ENCODE measurements around the gene PGGHG. TPM values are rescaled to one million over a fixed set of nuclear protein-coding genes. Genes with fewer than 3 reads are reported as not detected.

PGGHG gene
- total RNA-seq, result 3.3 and 9.6 TPM in 2 replicates

GRCh38 chr11:288478-289397 lies at the start of gene PGGHG:
Gene PGGHG (plus strand): TSS chr11:289126. CDS start chr11:289817, 691 bp downstream.

GRCh38 chr11:278001-278951 lies 10.7 kb upstream of the PGGHG start, which contains the start of gene NLRP6:
Gene NLRP6 (plus strand): TSS chr11:278407. CDS start chr11:278570, 163 bp downstream.

GRCh38 chr11:299081-299891 lies 10.4 kb downstream of the PGGHG start, which contains the start of gene IFITM5:
Gene IFITM5 (minus strand): TSS chr11:299526. CDS start chr11:299490, 36 bp downstream.

GRCh38 chr11:307766-308708 lies 19.1 kb downstream of the PGGHG start, which contains the start of gene IFITM2:
Gene IFITM2 (plus strand): TSS chr11:307816. CDS start chr11:308193, 377 bp downstream.

GRCh38 chr11:313787-314553 lies 25.0 kb downstream of the PGGHG start, which contains the start of gene IFITM1:
Gene IFITM1 (plus strand): TSS chr11:314040. CDS start chr11:314171, 131 bp downstream.

Other genes starting within 250 kb of the PGGHG start
- not detected in 2 replicates for gene SCGB1C1, start 96.0 kb upstream of the PGGHG start, total RNA-seq
- 16.6 and 19.0 TPM in 2 replicates for gene BET1L, start 81.7 kb upstream of the PGGHG start, total RNA-seq
- gene RIC8A, start 81.4 kb upstream of the PGGHG start, total RNA-seq, result 148 and 153 TPM in 2 replicates
- 5.9 and 7.9 TPM in 2 replicates for gene SIRT3, start 52.8 kb upstream of the PGGHG start, total RNA-seq
- 104 and 229 TPM in 2 replicates for gene PSMD13, start 52.1 kb upstream of the PGGHG start, total RNA-seq
- gene NLRP6, start 10.7 kb upstream of the PGGHG start, total RNA-seq, result not detected in 2 replicates
- not detected in 2 replicates for gene IFITM5, start 10.4 kb downstream of the PGGHG start, total RNA-seq
- 14.4 and 15.0 TPM in 2 replicates for gene IFITM2, start 18.7 kb downstream of the PGGHG start, total RNA-seq
- 7.1 and 10.7 TPM in 2 replicates for gene IFITM1, start 24.9 kb downstream of the PGGHG start, total RNA-seq
- gene IFITM3, start 31.7 kb downstream of the PGGHG start, total RNA-seq, result 28.6 and 32.7 TPM in 2 replicates
- 1.4 and 1.9 TPM in 2 replicates for gene B4GALNT4, start 80.4 kb downstream of the PGGHG start, total RNA-seq
- gene PKP3, start 105.1 kb downstream of the PGGHG start, total RNA-seq, result 2.1 and 2.8 TPM in 2 replicates
- 11.3 and 18.6 TPM in 2 replicates for gene SIGIRR, start 125.9 kb downstream of the PGGHG start, total RNA-seq
- not detected in 2 replicates for gene ANO9, start 152.9 kb downstream of the PGGHG start, total RNA-seq
- 31.9 and 45.2 TPM in 2 replicates for gene PTDSS2, start 161.2 kb downstream of the PGGHG start, total RNA-seq
- gene RNH1, start 218.1 kb downstream of the PGGHG start, total RNA-seq, result 187 and 255 TPM in 2 replicates
- 33.8 and 108 TPM in 2 replicates for gene HRAS, start 246.4 kb downstream of the PGGHG start, total RNA-seq
- gene LRRC56, start 248.4 kb downstream of the PGGHG start, total RNA-seq, result 0.38 and 0.56 TPM in 2 replicates

Measured in regular cardiac myocyte (primary cell).